ES-I3 (cell line): Measurements from ENCODE around the gene NMBR.
"Not testable (repeated sequence)": the region's sequence is repeated elsewhere in the genome, so short reads cannot be mapped to it uniquely, and the experiment has no call there.

ENCODE experiments used
- H3K36me3 ChIP-seq: 2 replicates; pipeline ENCODE4 v1.6.1; 2013; ENCODE audit warnings: mild to moderate bottlenecking, low read length, control low read depth, moderate library complexity; ENCODE audit not compliant: insufficient read depth
- H3K4me1 ChIP-seq: 2 replicates; pipeline ENCODE4 v1.6.1; 2013; ENCODE audit warnings: mild to moderate bottlenecking, control low read depth, low read length; ENCODE audit not compliant: insufficient read depth
- H3K9ac ChIP-seq: 2 replicates; pipeline ENCODE4 v1.6.1; 2013; ENCODE audit warnings: low read depth, mild to moderate bottlenecking, low read length, moderate library complexity
- H3K9me3 ChIP-seq: 2 replicates; pipeline ENCODE4 v1.6.1; 2013; ENCODE audit warnings: mild to moderate bottlenecking, low read length, moderate library complexity; ENCODE audit not compliant: control insufficient read depth, insufficient read depth

The NMBR gene

GRCh38 chr6:142058551-142059290, 88.2 kb downstream of the NMBR start:
- H3K9me3 ChIP-seq: no peaks in the 10 kb centered on the region
- no peaks in the 10 kb centered on the region for H3K4me1 ChIP-seq
- H3K36me3 ChIP-seq: no peaks in the 10 kb centered on the region
- H3K9ac ChIP-seq: no peak overlapping the region

GRCh38 chr6:142055219-142055618, 91.7 kb downstream of the NMBR start:
- Histone ChIP-seq H3K9ac (no peak overlapping the region), H3K4me1 (no peaks in the 10 kb centered on the region), H3K9me3 (no peaks in the 10 kb centered on the region), H3K36me3 (no peaks in the 10 kb centered on the region)

- H3K9me3 ChIP-seq: no peaks in the 10 kb centered on the region
- H3K4me1 ChIP-seq: no peaks in the 10 kb centered on the region
- no peak overlapping the region for H3K9ac ChIP-seq
- H3K36me3 ChIP-seq: no peaks in the 10 kb centered on the region
These were observed 95.5 kb downstream of the NMBR start for GRCh38 chr6:142051404-142051803.

GRCh38 chr6:142048593-142048980, 98.3 kb downstream of the NMBR start:
- Histone ChIP-seq H3K4me1 (no peaks in the 10 kb centered on the region), H3K36me3 (no peaks in the 10 kb centered on the region), H3K9ac (no peak overlapping the region), H3K9me3 (no peaks in the 10 kb centered on the region)

GRCh38 chr6:142047934-142048592, 98.9 kb downstream of the NMBR start:
- Histone ChIP-seq H3K9me3 (no peaks in the 10 kb centered on the region), H3K4me1 (no peaks in the 10 kb centered on the region), H3K9ac (no peak overlapping the region), H3K36me3 (no peaks in the 10 kb centered on the region)

GRCh38 chr6:142045380-142046278, 101.3 kb downstream of the NMBR start:
- H3K9me3 ChIP-seq: no peaks in the 10 kb centered on the region
- no peaks in the 10 kb centered on the region for H3K36me3 ChIP-seq
- no peaks in the 10 kb centered on the region for H3K4me1 ChIP-seq
- H3K9ac ChIP-seq: no peak overlapping the region

- Histone ChIP-seq H3K4me1 (no peaks in the 10 kb centered on the region), H3K9ac (no peak overlapping the region), H3K9me3 (peaks cover 6% of the 10 kb centered on the region; the same call in 1 of the 2 replicates), H3K36me3 (no peaks in the 10 kb centered on the region; the same call in 1 of the 2 replicates)
These were observed 111.0 kb downstream of the NMBR start for GRCh38 chr6:142035890-142036289.

GRCh38 chr6:142031035-142031434, 115.9 kb downstream of the NMBR start:
- H3K9ac ChIP-seq: no peak overlapping the region
- H3K4me1 ChIP-seq: no peaks in the 10 kb centered on the region
- H3K36me3 ChIP-seq: no peaks in the 10 kb centered on the region; the same call in none of the 2 replicates
- peaks cover 3% of the 10 kb centered on the region; the same call in 1 of the 2 replicates for H3K9me3 ChIP-seq

GRCh38 chr6:142030115-142030619, 116.8 kb downstream of the NMBR start:
- H3K9me3 ChIP-seq: no peaks in the 10 kb centered on the region; the same call in 1 of the 2 replicates
- peak overlapping the region; percentile 43; the same call in 1 of the 2 replicates for H3K9ac ChIP-seq
- no peaks in the 10 kb centered on the region for H3K4me1 ChIP-seq
- no peaks in the 10 kb centered on the region; the same call in none of the 2 replicates for H3K36me3 ChIP-seq

- Histone ChIP-seq H3K9ac (no peak overlapping the region), H3K9me3 (no peaks in the 10 kb centered on the region; the same call in 1 of the 2 replicates), H3K4me1 (no peaks in the 10 kb centered on the region), H3K36me3 (no peaks in the 10 kb centered on the region; the same call in none of the 2 replicates)
These were observed 118.4 kb downstream of the NMBR start for GRCh38 chr6:142028527-142028926.

- H3K9me3 ChIP-seq, H3K9ac ChIP-seq, H3K4me1 ChIP-seq, H3K36me3 ChIP-seq: not testable (repeated sequence)
These were observed 119.1 kb downstream of the NMBR start for GRCh38 chr6:142027804-142028203.

GRCh38 chr6:142027074-142027473, 119.8 kb downstream of the NMBR start:
- Histone ChIP-seq H3K9me3 (peaks cover 4% of the 10 kb centered on the region; the same call in 1 of the 2 replicates), H3K9ac (no peak overlapping the region), H3K4me1 (no peaks in the 10 kb centered on the region), H3K36me3 (no peaks in the 10 kb centered on the region; the same call in none of the 2 replicates)

GRCh38 chr6:142026471-142026870, 120.5 kb downstream of the NMBR start:
- no peaks in the 10 kb centered on the region; the same call in none of the 2 replicates for H3K36me3 ChIP-seq
- H3K9ac ChIP-seq: no peak overlapping the region
- H3K9me3 ChIP-seq: peaks cover 4% of the 10 kb centered on the region; the same call in 1 of the 2 replicates

More at GRCh38 chr6:142026471-142026870, 120.5 kb downstream of the NMBR start:
- no peaks in the 10 kb centered on the region for H3K4me1 ChIP-seq
